Body of pancreas (tissue), 4 donors: Measurements from ENCODE around the gene DARS1. TPM values are rescaled to one million over a fixed set of nuclear protein-coding genes. Genes with fewer than 3 reads are reported as not detected.

Source experiments
- ATAC-seq: fragments of 150-250 bp; one replicate; pipeline ENCODE4 v1.9.1; 2016
- DNase-seq, 4 donors: peaks; one replicate each; pipeline ENCODE4 v3.0.0-alpha.2; 2019
- H3K27ac ChIP-seq, 4 donors: fragments of 200-600 bp; sonication (generic); 1 replicate in 3 of 4; 2 replicates in 1 of 4; pipeline versions ENCODE4 v1.5.1 to v1.6.1; 2016 to 2019; ENCODE audit warnings: mild to moderate bottlenecking in 1 of 4, mixed read lengths in 1 of 4, moderate library complexity in 1 of 4
- H3K27me3 ChIP-seq, 2 donors: fragments of 200-600 bp; sonication (generic); one replicate each; pipeline ENCODE4 v1.6.0; 2016; ENCODE audit warnings: mild to moderate bottlenecking in 1 of 2
- H3K36me3 ChIP-seq, 2 donors: fragments of 200-600 bp; sonication (generic); replicated peaks in 1 of 2; 2 replicates each; pipeline ENCODE4 v1.5.1; 2016; ENCODE audit warnings: low read depth in 2 of 2; ENCODE audit not compliant: insufficient read depth in 1 of 2
- H3K4me1 ChIP-seq: fragments of 200-600 bp; sonication (generic); one replicate; pipeline ENCODE4 v1.6.0; 2016
- H3K4me3 ChIP-seq, 2 donors: fragments of 200-600 bp; sonication (generic); 1 replicate in 1 of 2; 2 replicates in 1 of 2; pipeline ENCODE4 v1.5.1; 2016 to 2019
- H3K9me3 ChIP-seq, 3 donors: fragments of 200-600 bp; sonication (generic); 1 replicate in 2 of 3; 2 replicates in 1 of 3; pipeline ENCODE4 v1.5.1; 2016
- CTCF ChIP-seq, 7 experiments: fragments of 450-650 bp in 4 of 7; fragments of 200-600 bp in 3 of 7; sonication (generic) in 3 of 7; IDR thresholded peaks; one replicate each; pipeline ENCODE4 v1.5.1; 2016 to 2019; ENCODE audit warnings: antibody characterized with exemption in 7 of 7
- POLR2A ChIP-seq, 3 donors: fragments of 450-650 bp; IDR thresholded peaks; one replicate each; pipeline ENCODE4 v1.6.1; 2016; ENCODE audit warnings: antibody characterized with exemption in 3 of 3, mild to moderate bottlenecking in 2 of 3
- WGBS, 2 donors: methylation state at CpG; one replicate each; pipeline ENCODE4 v1.1.5; 2017; 5-methylcytosine and 5-hydroxymethylcytosine counted together
- intact Hi-C: fragments of 100-400 bp; cut with DNase I; formaldehyde crosslinking; loops from one replicate; pipeline ENCODE4 v1.15.1; 2023
- total RNA-seq, 2 donors: library from RNA; depleted of rRNA; stranded (reverse); fragments of >200 nt; gene quantifications; one replicate each; pipeline ENCODE4 v1.1.0, GENCODE V29; 2016

The DARS1 gene
- total RNA-seq, 2 donors from 2014 or later = 22.1 to 29.3 TPM

- peaks cover 12% of the 10 kb centered on the region for H3K4me1 ChIP-seq
- 93 to 96% methylated on average over 5 of the region's 5 CpGs for WGBS, 2 donors
- no peaks in the 10 kb centered on the region for H3K9me3 ChIP-seq
- no peak for ATAC-seq
- no peak overlapping the region for H3K27ac ChIP-seq
- TF ChIP-seq CTCF (IDR thresholded peaks at IDR 0.05) = no peak
- intact Hi-C loops = no loop called here
- H3K36me3 ChIP-seq = no peaks in the 10 kb centered on the region
- no peaks in the 10 kb centered on the region for H3K27me3 ChIP-seq
- no peak overlapping the region for H3K4me3 ChIP-seq
- no peak for DNase-seq
Measured at GRCh38 chr2:135954020-135954601, 31.3 kb downstream of the DARS1 start.

- Histone ChIP-seq H3K9me3 (no peaks in the 10 kb centered on the region), H3K4me3 (no peak overlapping the region), H3K4me1 (peaks cover 22% of the 10 kb centered on the region), H3K27ac (no peak overlapping the region), H3K27me3 (no peaks in the 10 kb centered on the region), H3K36me3 (no peaks in the 10 kb centered on the region)
- TF ChIP-seq CTCF (IDR thresholded peaks at IDR 0.05) = no peak
- no peak for TF ChIP-seq POLR2A (IDR thresholded peaks at IDR 0.05)
- intact Hi-C loops = no loop called here
- 97 to 98% methylated on average over 5 of the region's 5 CpGs for WGBS, 2 donors
- ATAC-seq (no peak), DNase-seq (no peak)
Measured at GRCh38 chr2:135952891-135953290, 32.5 kb downstream of the DARS1 start.

- TF ChIP-seq CTCF (IDR thresholded peaks at IDR 0.05) (no peak), POLR2A (IDR thresholded peaks at IDR 0.05) (no peak)
- intact Hi-C loops = no loop called here
- WGBS, 2 donors = 84 to 92% methylated on average over 3 of the region's 3 CpGs
- no peaks in the 10 kb centered on the region for H3K27me3 ChIP-seq
- H3K9me3 ChIP-seq = no peaks in the 10 kb centered on the region
- peaks cover 22% of the 10 kb centered on the region for H3K4me1 ChIP-seq
- DNase-seq = no peak
- ATAC-seq = no peak
- no peaks in the 10 kb centered on the region for H3K36me3 ChIP-seq
- no peak overlapping the region for H3K4me3 ChIP-seq
- no peak overlapping the region for H3K27ac ChIP-seq
Measured at GRCh38 chr2:135951041-135951583, 34.3 kb downstream of the DARS1 start.

GRCh38 chr2:135949451-135950234 lies 35.8 kb downstream of the DARS1 start:
- TF ChIP-seq CTCF (IDR thresholded peaks at IDR 0.05) (no peak), POLR2A (IDR thresholded peaks at IDR 0.05) (no peak)
- Histone ChIP-seq H3K36me3 (no peaks in the 10 kb centered on the region), H3K4me3 (no peak overlapping the region), H3K27ac (peak overlapping the region in 1 of 4 donors; percentile 22), H3K9me3 (no peaks in the 10 kb centered on the region), H3K27me3 (no peaks in the 10 kb centered on the region), H3K4me1 (peaks cover 22% of the 10 kb centered on the region)
- 68 to 71% methylated on average over 3 of the region's 3 CpGs for WGBS, 2 donors
- ATAC-seq = no peak
- intact Hi-C loops = no loop called here
- DNase-seq = no peak
